ENCODE results near the gene DMRTA2.
"Not testable (repeated sequence)": the region's sequence is repeated elsewhere in the genome, so short reads cannot be mapped to it uniquely, and the experiment has no call there.

The DMRTA2 gene

GRCh38 chr1:50381551-50381950 is 41.7 kb downstream of the DMRTA2 start:
- DNase-seq (ENCODE audit: low spot score): not testable (repeated sequence)

GRCh38 chr1:50378770-50379169 is 44.5 kb downstream of the DMRTA2 start:
- DNase-seq (ENCODE audit: low spot score): no peak

DNA sequence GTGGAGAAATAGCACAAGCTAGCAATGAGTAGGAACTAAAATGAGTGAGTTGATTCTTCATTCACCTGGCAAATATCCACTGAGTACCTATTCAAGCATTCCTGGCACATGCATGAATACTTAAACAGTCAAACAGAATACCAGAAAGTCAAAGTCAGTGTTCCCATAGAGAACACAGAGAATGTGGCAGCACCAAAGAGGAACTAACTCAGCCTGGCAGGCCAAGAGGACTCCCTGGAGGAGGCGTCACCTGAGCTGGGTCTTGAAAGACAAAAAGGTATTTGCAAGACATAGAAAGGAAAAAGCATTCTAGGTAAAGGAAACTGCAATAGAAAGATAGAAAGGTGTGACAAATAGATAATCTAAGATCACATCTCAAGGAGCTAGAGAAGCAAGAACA is 49.7 kb downstream of the DMRTA2 start:
- DNase-seq (ENCODE audit: low spot score): no peak

DNA sequence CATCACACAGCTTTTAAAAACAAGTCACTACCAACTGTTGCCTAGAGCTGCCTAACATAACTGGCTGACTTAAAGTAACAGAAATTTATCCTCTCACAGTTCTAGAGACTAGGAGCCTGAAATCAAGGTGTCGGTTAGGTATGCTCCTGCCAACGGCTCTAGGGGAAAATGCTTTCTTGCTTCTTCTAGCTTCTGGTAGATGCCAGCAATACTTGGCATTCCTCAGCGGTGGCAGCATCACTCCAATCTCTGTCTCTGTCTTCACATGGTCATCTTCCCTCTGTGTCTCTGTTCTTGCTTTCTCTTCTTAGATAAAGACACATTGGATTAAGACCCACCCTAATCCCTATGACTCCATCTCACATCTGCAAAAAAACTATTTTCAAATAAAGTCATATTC is 51.5 kb downstream of the DMRTA2 start:
- DNase-seq (ENCODE audit: low spot score): no peak

GRCh38 chr1:50369830-50370229 is 53.4 kb downstream of the DMRTA2 start:
- no peak for DNase-seq (ENCODE audit: low spot score)

GRCh38 chr1:50369008-50369634 is 54.1 kb downstream of the DMRTA2 start:
- DNase-seq (ENCODE audit: low spot score): no peak

GRCh38 chr1:50368179-50369007 is 54.9 kb downstream of the DMRTA2 start:
- DNase-seq (ENCODE audit: low spot score): peak; percentile 71

Measured in AG20443 (cell line).